H1 (cell line): ENCODE measurements around the gene B4GALT5. TPM values are rescaled to one million over a fixed set of nuclear protein-coding genes. Genes with fewer than 3 reads are reported as not detected.
A peak's percentile ranks its signal among the peaks of the same experiment; 100 is the strongest.

Experiments used
- ASH2L ChIP-seq: fragments of 200-600, 300-600 bp; sonication (generic); IDR thresholded peaks from one replicate; pipeline ENCODE4 v1.7.1; 2017; ENCODE audit warnings: low read length
- CBX8 ChIP-seq: fragments of 300-800, 300-1000 bp; sonication (generic); IDR thresholded peaks from 2 replicates; pipeline ENCODE4 v1.7.1; 2016; ENCODE audit warnings: low read depth, low read length, borderline replicate concordance
- EGR1 ChIP-seq: IDR thresholded peaks from 2 replicates; pipeline ENCODE4 v1.6.1; 2011; ENCODE audit warnings: low read depth, low read length, borderline replicate concordance
- KDM1A ChIP-seq: fragments of 200-600, 300-600 bp; sonication (generic); IDR thresholded peaks from 2 replicates; pipeline ENCODE4 v1.7.1; 2016; ENCODE audit warnings: mild to moderate bottlenecking, low read length, borderline replicate concordance
- KDM4A ChIP-seq: IDR thresholded peaks from one replicate; pipeline ENCODE4 v1.7.1; 2012; ENCODE audit warnings: low read depth, mild to moderate bottlenecking, moderate library complexity, low read length, inconsistent platforms; ENCODE audit not compliant: severe bottlenecking
- MAFK ChIP-seq: IDR thresholded peaks from 2 replicates; pipeline ENCODE4 v1.6.1; 2012; ENCODE audit warnings: low read depth, mild to moderate bottlenecking, improper control_type of control experiment, low read length
- POLR2A ChIP-seq, 2 experiments: IDR thresholded peaks; 1 replicate in 1 of 2; 2 replicates in 1 of 2; pipeline ENCODE4 v1.6.1; 2011; ENCODE audit warnings: low read depth in 2 of 2, low read length in 2 of 2, mild to moderate bottlenecking in 2 of 2; ENCODE audit errors: control extremely low read depth in 1 of 2
- SIRT6 ChIP-seq: IDR thresholded peaks from one replicate; pipeline ENCODE4 v1.7.1; 2012; ENCODE audit warnings: low read length, inconsistent platforms
- SIX5 ChIP-seq: IDR thresholded peaks from 2 replicates; pipeline ENCODE4 v1.6.1; 2011; ENCODE audit warnings: mild to moderate bottlenecking, low read depth, low read length
- TBP ChIP-seq: IDR thresholded peaks from 2 replicates; pipeline ENCODE4 v1.6.1; 2011; ENCODE audit warnings: low read depth, low read length, improper control_type of control experiment
- TEAD4 ChIP-seq: IDR thresholded peaks from 2 replicates; pipeline ENCODE4 v1.6.1; 2012; ENCODE audit warnings: low read depth, low read length, inconsistent platforms, mixed read lengths
- ZNF274 ChIP-seq: IDR thresholded peaks from 2 replicates; pipeline ENCODE4 v1.7.0; 2012; ENCODE audit warnings: low read length, borderline replicate concordance; ENCODE audit errors: extremely low read depth
- polyA plus RNA-seq, 7 experiments: library from polyadenylated mRNA; depleted of rRNA in 3 of 7; stranded (reverse) in 5 of 7; unstranded in 2 of 7; fragments of >200 nt in 5 of 7; fragments of 200-250 nt in 2 of 7; gene quantifications; 1 replicate in 5 of 7; 2 replicates in 1 of 7; 4 replicates in 1 of 7; pipeline versions ENCODE4 v1.2.1 to v1.2.3, GENCODE V29; 2011 to 2013; ENCODE audit warnings: missing spikeins in 2 of 7, mixed read lengths in 2 of 7
- total RNA-seq: library from RNA; stranded (reverse); fragmentation: NEBNext Ultra II Directional; extraction: Animal tissue kit (Norgen Biotek cat#: 25700); gene quantifications from 2 replicates; pipeline ENCODE4 v1.2.1, GENCODE V29; 2021

The B4GALT5 gene
- total and polyA plus RNA-seq, 2 of the 8 experiments (the other 6 are each of a cell fraction or from before 2014, with no cell fraction given), result 46.5 to 75.4 TPM

DNA sequence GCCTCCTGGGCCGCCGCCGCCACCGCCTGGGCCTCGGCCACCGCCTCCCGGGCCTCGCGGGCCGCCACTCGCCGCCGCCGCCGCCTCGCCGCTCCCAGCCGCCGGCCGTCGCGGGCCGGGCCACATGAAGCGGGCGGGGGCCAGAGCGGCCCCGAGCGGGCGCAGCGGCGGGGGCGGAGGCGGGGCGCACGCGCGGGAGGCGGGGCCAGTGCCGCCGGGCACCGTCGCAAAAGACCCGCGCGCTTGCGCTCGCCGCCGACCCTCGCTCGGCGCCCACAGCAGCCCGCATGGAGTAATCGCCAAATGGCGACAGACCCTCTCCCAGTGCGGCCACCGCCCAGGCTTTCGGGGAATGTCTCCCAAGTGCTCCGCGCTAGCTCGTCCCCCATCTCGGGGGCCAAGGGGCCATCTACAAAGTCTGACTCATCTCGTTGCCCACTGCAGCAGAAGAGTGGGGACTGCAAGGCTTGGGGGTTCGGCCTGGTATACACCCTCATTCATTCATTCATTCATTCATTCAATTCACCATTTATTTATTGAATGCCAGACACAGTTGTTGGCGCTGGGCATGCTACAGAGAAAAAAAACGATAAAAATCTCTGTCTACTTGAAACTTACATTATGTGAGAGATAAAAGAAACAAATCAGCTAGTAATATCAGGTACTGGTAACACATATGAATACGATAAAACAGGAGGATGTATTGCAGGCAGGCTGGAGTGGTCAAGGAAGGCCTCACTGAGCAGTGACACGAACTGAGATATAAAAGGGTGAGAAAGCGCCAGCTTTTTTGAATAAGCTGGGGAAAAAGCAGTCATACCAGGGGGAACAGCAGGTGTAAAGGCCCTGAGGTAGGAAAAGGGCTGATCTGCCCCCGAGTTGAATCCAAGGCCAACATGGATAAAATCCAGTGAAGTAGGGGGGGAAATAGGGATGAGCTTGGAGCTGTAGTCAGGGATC lies at the start of gene B4GALT5 (continued):
- TF ChIP-seq CBX8, result no peak
- TF ChIP-seq SIRT6, result no peak
- TF ChIP-seq TBP, result peak; percentile 47; the same call in 1 of the 2 replicates
- TF ChIP-seq TEAD4, result peak; percentile 77
- no peak for TF ChIP-seq ZNF274
- no peak for TF ChIP-seq KDM4A
- no peak for TF ChIP-seq MAFK
- peak; percentile 78; the same call in 1 of the 2 replicates for TF ChIP-seq KDM1A
- peak; percentile 6 for TF ChIP-seq ASH2L
- TF ChIP-seq POLR2A (IDR thresholded peaks at IDR 0.05; ENCODE audit: control extremely low read depth in 1 of 2, low read depth in 2 of 2, low read length in 2 of 2), result no peak
- peak; percentile 29; the same call in 1 of the 2 replicates for TF ChIP-seq EGR1
- no peak for TF ChIP-seq SIX5
